SJSA1 (cell line): ENCODE results near the gene MX2. TPM values are rescaled to one million over a fixed set of nuclear protein-coding genes. Genes with fewer than 3 reads are reported as not detected.

Experiments
- DNase-seq, 2 experiments: peaks; one replicate each; pipeline ENCODE4 v3.0.0-alpha.2; 2015 to 2020; ENCODE audit warnings: low spot score in 2 of 2, low read depth in 1 of 2
- H3K27ac ChIP-seq: fragments of 250-450 bp; sonication (Bioruptor Pico); 2 replicates; pipeline ENCODE4 v1.5.1; 2020; ENCODE audit warnings: mild to moderate bottlenecking, moderate library complexity
- H3K27me3 ChIP-seq: fragments of 250-450 bp; sonication (Bioruptor Pico); replicated peaks from 2 replicates; pipeline ENCODE4 v1.5.1; 2020; ENCODE audit warnings: mild to moderate bottlenecking, moderate library complexity
- H3K36me3 ChIP-seq: fragments of 250-450 bp; sonication (Bioruptor Pico); 2 replicates; pipeline ENCODE4 v1.5.1; 2020; ENCODE audit warnings: mild to moderate bottlenecking
- H3K4me1 ChIP-seq: fragments of 250-450 bp; sonication (Bioruptor Pico); replicated peaks from 2 replicates; pipeline ENCODE4 v1.6.1; 2021; ENCODE audit warnings: mild to moderate bottlenecking
- H3K4me3 ChIP-seq: fragments of 250-450 bp; sonication (Bioruptor Pico); 2 replicates; pipeline ENCODE4 v1.5.1; 2020; ENCODE audit warnings: mild to moderate bottlenecking
- H3K9me3 ChIP-seq: fragments of 250-450 bp; sonication (Bioruptor Pico); replicated peaks from 2 replicates; pipeline ENCODE4 v1.5.1; 2020; ENCODE audit warnings: mild to moderate bottlenecking
- total RNA-seq: library from RNA; depleted of rRNA; stranded (reverse); fragments of >200 nt; shearing (Covaris generic); gene quantifications from 2 replicates; pipeline ENCODE4 v1.2.3, GENCODE V29; 2014

MX2 gene
- total RNA-seq, 1 experiment from 2014 or later: not detected

- Histone ChIP-seq H3K9me3 (no peaks in the 10 kb centered on the region), H3K27me3 (no peaks in the 10 kb centered on the region), H3K36me3 (no peaks in the 10 kb centered on the region; the same call in 1 of the 2 replicates), H3K4me3 (no peak overlapping the region), H3K4me1 (no peaks in the 10 kb centered on the region), H3K27ac (no peak overlapping the region)
- DNase-seq: no peak
Observed at GRCh38 chr21:41442481-41443186, 80.8 kb downstream of the MX2 start.

GRCh38 chr21:41443562-41443961 is 81.7 kb downstream of the MX2 start:
- Histone ChIP-seq H3K4me1 (no peaks in the 10 kb centered on the region), H3K9me3 (no peaks in the 10 kb centered on the region)

GRCh38 chr21:41444703-41445464 is 83.1 kb downstream of the MX2 start:
- H3K27me3 ChIP-seq: no peaks in the 10 kb centered on the region
- no peaks in the 10 kb centered on the region; the same call in 1 of the 2 replicates for H3K36me3 ChIP-seq
- no peak overlapping the region for H3K4me3 ChIP-seq
- H3K9me3 ChIP-seq: no peaks in the 10 kb centered on the region
- no peaks in the 10 kb centered on the region for H3K4me1 ChIP-seq
- no peak for DNase-seq
- H3K27ac ChIP-seq: no peak overlapping the region

More at GRCh38 chr21:41443562-41443961, 81.7 kb downstream of the MX2 start:
- no peak for DNase-seq
- Histone ChIP-seq H3K4me3 (no peak overlapping the region), H3K36me3 (no peaks in the 10 kb centered on the region; the same call in 1 of the 2 replicates), H3K27ac (no peak overlapping the region), H3K27me3 (no peaks in the 10 kb centered on the region)

- Histone ChIP-seq H3K27ac (no peak overlapping the region), H3K36me3 (no peaks in the 10 kb centered on the region; the same call in 1 of the 2 replicates), H3K4me3 (no peak overlapping the region), H3K9me3 (no peaks in the 10 kb centered on the region), H3K4me1 (no peaks in the 10 kb centered on the region), H3K27me3 (no peaks in the 10 kb centered on the region; the same call in 1 of the 2 replicates)
- DNase-seq: no peak
Observed at GRCh38 chr21:41445465-41445862, 83.6 kb downstream of the MX2 start.

- Histone ChIP-seq H3K4me3 (no peak overlapping the region), H3K27me3 (no peaks in the 10 kb centered on the region; the same call in 1 of the 2 replicates), H3K4me1 (no peaks in the 10 kb centered on the region), H3K27ac (no peak overlapping the region), H3K9me3 (no peaks in the 10 kb centered on the region), H3K36me3 (no peaks in the 10 kb centered on the region; the same call in 1 of the 2 replicates)
- DNase-seq: no peak
Observed at GRCh38 chr21:41446586-41446985, 84.8 kb downstream of the MX2 start.

- no peaks in the 10 kb centered on the region; the same call in 1 of the 2 replicates for H3K27me3 ChIP-seq
- no peaks in the 10 kb centered on the region for H3K4me1 ChIP-seq
- H3K9me3 ChIP-seq: no peaks in the 10 kb centered on the region
- H3K27ac ChIP-seq: no peak overlapping the region
- no peak overlapping the region for H3K4me3 ChIP-seq
- no peak for DNase-seq
- no peaks in the 10 kb centered on the region; the same call in 1 of the 2 replicates for H3K36me3 ChIP-seq
Observed at GRCh38 chr21:41447356-41447755, 85.5 kb downstream of the MX2 start.

GRCh38 chr21:41449613-41450012 is 87.8 kb downstream of the MX2 start:
- H3K4me3 ChIP-seq: no peak overlapping the region
- H3K9me3 ChIP-seq: no peaks in the 10 kb centered on the region
- no peaks in the 10 kb centered on the region; the same call in 1 of the 2 replicates for H3K27me3 ChIP-seq
- H3K36me3 ChIP-seq: no peaks in the 10 kb centered on the region
- H3K4me1 ChIP-seq: no peaks in the 10 kb centered on the region
- no peak for DNase-seq
- no peak overlapping the region for H3K27ac ChIP-seq

GRCh38 chr21:41451753-41452676 is 90.2 kb downstream of the MX2 start:
- DNase-seq: no peak
- Histone ChIP-seq H3K4me3 (no peak overlapping the region), H3K4me1 (no peaks in the 10 kb centered on the region), H3K27me3 (no peaks in the 10 kb centered on the region; the same call in 1 of the 2 replicates), H3K36me3 (no peaks in the 10 kb centered on the region), H3K27ac (no peak overlapping the region), H3K9me3 (no peaks in the 10 kb centered on the region)

- no peak for DNase-seq
- Histone ChIP-seq H3K4me3 (no peak overlapping the region), H3K9me3 (no peaks in the 10 kb centered on the region), H3K27me3 (no peaks in the 10 kb centered on the region; the same call in 1 of the 2 replicates), H3K27ac (no peak overlapping the region), H3K4me1 (no peaks in the 10 kb centered on the region), H3K36me3 (no peaks in the 10 kb centered on the region)
Observed at GRCh38 chr21:41453198-41453597, 91.4 kb downstream of the MX2 start.

GRCh38 chr21:41453761-41454160 is 91.9 kb downstream of the MX2 start:
- no peaks in the 10 kb centered on the region for H3K9me3 ChIP-seq
- no peak overlapping the region for H3K27ac ChIP-seq
- no peak overlapping the region for H3K4me3 ChIP-seq
- no peaks in the 10 kb centered on the region for H3K36me3 ChIP-seq
- H3K27me3 ChIP-seq: no peaks in the 10 kb centered on the region; the same call in 1 of the 2 replicates
- H3K4me1 ChIP-seq: no peaks in the 10 kb centered on the region
- no peak for DNase-seq

GRCh38 chr21:41458121-41458520 is 96.3 kb downstream of the MX2 start:
- DNase-seq: no peak
- Histone ChIP-seq H3K36me3 (no peaks in the 10 kb centered on the region), H3K27ac (no peak overlapping the region), H3K9me3 (no peaks in the 10 kb centered on the region), H3K4me1 (peaks cover 10% of the 10 kb centered on the region; the same call in 1 of the 2 replicates), H3K4me3 (no peak overlapping the region), H3K27me3 (no peaks in the 10 kb centered on the region)

- no peak for DNase-seq
- no peaks in the 10 kb centered on the region for H3K36me3 ChIP-seq
- H3K27ac ChIP-seq: no peak overlapping the region
- 0 out of 2 replicates have a peak, but pooled peaks cover under 1% of the 10 kb centered on the region for H3K9me3 ChIP-seq
- no peaks in the 10 kb centered on the region for H3K27me3 ChIP-seq
- no peak overlapping the region for H3K4me3 ChIP-seq
- H3K4me1 ChIP-seq: peaks cover 10% of the 10 kb centered on the region; the same call in 1 of the 2 replicates
Observed at GRCh38 chr21:41458559-41458958, 96.7 kb downstream of the MX2 start.
